GM12864 (cell line): Measurements from ENCODE around the gene UVRAG.

ENCODE experiments used
- DNase-seq: peaks from one replicate; pipeline ENCODE4 v3.0.0-alpha.2; 2011; ENCODE audit warnings: low read depth
- H3K4me3 ChIP-seq: 2 replicates; pipeline ENCODE4 v1.5.1; 2011; ENCODE audit warnings: mild to moderate bottlenecking, low read depth, low read length, control low read depth
- CTCF ChIP-seq: IDR thresholded peaks from 2 replicates; pipeline ENCODE4 v1.5.1; 2011; ENCODE audit warnings: low read depth, mild to moderate bottlenecking, moderate library complexity, low read length, control low read depth, inconsistent platforms; ENCODE audit errors: missing control alignments

The UVRAG gene

DNA sequence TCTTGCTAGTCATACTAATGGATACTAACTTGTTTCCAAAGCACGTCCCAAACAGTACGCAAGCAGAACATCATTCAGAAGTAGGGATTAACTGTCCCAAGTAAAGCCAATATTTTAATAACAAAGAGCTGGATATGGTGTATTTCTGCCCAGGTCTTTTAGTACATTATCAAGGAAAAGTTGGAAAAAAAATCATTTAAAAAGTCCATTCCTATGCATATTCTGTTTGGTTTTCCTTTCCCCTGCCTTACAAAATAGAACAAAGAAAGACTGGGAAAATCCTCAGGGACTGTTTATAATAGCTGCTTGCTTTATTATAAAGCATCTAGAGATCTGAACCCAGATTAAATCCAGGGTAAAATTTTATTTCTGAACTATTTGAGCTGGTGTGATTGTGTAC lies 83.9 kb downstream of the UVRAG start:
- no peak overlapping the region for H3K4me3 ChIP-seq
- no peak for DNase-seq

DNA sequence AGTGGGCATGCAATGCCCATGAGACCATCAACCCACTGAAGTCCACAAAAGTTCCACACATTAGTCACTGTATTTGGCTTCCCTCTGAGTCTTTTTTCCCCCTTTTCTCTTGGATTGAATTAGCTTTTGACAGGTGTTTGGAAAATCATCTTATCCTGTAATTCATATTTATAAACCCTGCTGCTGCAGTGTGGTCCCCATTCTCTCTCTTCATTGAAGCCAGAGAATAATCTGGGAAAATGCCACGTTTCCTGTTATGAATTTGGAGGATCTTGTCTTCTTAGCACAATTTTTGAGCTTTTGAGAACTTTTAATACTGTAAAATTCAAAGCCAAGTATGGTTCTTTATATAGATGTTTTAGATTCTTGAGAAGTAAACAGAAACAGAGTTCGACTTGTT lies 84.8 kb downstream of the UVRAG start:
- no peak for DNase-seq
- TF ChIP-seq CTCF = no peak
- H3K4me3 ChIP-seq = no peak overlapping the region

More for the DNA sequence above, 83.9 kb downstream of the UVRAG start:
- TF ChIP-seq CTCF = no peak

DNA sequence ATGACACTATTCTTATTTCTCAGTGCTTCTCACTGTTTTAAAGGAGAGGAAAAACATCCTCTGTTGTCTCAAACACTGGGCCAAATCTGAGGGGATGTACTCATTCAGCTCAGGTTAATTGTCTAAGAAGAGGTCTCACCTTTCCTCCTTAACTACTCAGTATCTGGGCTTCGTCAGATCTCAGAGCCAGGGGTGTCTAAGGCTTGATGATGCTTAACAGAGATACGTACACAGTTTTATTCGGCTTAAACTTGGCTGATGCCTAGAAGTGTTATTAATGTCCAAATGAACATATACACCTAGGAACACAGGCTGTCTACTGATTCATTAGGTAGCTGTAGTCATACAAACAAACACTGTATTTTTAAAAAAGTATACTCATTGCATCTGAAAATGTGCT lies 85.8 kb downstream of the UVRAG start:
- H3K4me3 ChIP-seq = no peak overlapping the region
- TF ChIP-seq CTCF = no peak
- no peak for DNase-seq

- TF ChIP-seq CTCF = no peak
- no peak overlapping the region for H3K4me3 ChIP-seq
- DNase-seq = no peak
These were observed 87.6 kb downstream of the UVRAG start for GRCh38 chr11:75902631-75903030.

- TF ChIP-seq CTCF = no peak
- DNase-seq = no peak
- H3K4me3 ChIP-seq = no peak overlapping the region
These were observed 88.3 kb downstream of the UVRAG start for GRCh38 chr11:75903276-75903675.

DNA sequence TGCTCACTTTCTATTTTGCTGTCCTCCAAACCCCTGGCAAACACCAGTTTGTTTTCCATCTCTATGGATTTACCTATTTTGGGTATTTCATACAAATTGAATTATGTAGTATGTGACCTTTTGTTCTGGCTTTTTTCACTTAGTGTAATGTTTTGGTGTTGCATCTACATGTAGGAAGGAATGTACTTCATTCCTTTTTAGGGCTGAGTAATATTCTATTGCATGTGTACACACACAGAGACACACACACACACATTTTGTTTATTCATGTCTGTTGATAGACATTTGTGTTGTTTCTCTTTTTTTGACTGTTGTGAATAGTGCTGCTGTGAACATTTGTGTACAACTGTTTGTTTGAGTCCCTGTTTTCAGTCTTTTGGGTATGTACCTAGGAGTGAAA lies 90.4 kb downstream of the UVRAG start:
- no peak for DNase-seq
- H3K4me3 ChIP-seq = no peak overlapping the region
- no peak for TF ChIP-seq CTCF

- H3K4me3 ChIP-seq = no peak overlapping the region
- no peak for DNase-seq
- no peak for TF ChIP-seq CTCF
These were observed 93.0 kb downstream of the UVRAG start for GRCh38 chr11:75907906-75908527.
